GM19372 (cell line): ENCODE measurements around the gene USP17L13.
"Not testable (repeated sequence)": the region's sequence is repeated elsewhere in the genome, so short reads cannot be mapped to it uniquely, and the experiment has no call there.

Experiments used
- ATAC-seq: cut with Tn5 transposase; IDR thresholded peaks from one replicate; pipeline ENCODE4 v1.9.1; 2021; ENCODE audit warnings: mild to moderate bottlenecking, low read depth, moderate library complexity; ENCODE audit not compliant: unreplicated experiment

USP17L13 gene, protein sequence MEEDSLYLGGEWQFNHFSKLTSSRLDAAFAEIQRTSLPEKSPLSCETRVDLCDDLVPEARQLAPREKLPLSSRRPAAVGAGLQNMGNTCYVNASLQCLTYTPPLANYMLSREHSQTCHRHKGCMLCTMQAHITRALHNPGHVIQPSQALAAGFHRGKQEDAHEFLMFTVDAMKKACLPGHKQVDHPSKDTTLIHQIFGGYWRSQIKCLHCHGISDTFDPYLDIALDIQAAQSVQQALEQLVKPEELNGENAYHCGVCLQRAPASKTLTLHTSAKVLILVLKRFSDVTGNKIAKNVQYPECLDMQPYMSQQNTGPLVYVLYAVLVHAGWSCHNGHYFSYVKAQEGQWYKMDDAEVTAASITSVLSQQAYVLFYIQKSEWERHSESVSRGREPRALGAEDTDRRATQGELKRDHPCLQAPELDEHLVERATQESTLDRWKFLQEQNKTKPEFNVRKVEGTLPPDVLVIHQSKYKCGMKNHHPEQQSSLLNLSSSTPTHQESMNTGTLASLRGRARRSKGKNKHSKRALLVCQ

DNA sequence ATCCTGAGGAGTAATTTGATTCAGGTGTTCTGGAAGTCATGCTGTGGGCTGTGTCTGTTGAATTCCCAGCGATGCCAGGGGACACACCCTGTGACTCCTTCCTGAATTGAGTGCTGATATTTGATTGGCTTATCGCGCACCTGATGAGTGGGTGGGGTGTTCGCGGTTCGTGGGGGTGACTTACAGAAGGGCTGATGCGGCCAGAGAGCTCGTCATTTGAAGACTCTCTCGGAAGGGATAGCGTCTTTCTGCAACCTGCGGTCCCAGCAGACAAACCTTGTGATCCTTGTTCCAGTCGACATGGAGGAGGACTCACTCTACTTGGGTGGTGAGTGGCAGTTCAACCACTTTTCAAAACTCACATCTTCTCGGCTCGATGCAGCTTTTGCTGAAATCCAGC, at the start of gene USP17L13:
Gene USP17L13, plus strand, starts transcription at position 301 of the 400 bp plus-strand sequence. Its CDS starts 0 bp downstream, at position 301.
- ATAC-seq: not testable (repeated sequence)

DNA sequence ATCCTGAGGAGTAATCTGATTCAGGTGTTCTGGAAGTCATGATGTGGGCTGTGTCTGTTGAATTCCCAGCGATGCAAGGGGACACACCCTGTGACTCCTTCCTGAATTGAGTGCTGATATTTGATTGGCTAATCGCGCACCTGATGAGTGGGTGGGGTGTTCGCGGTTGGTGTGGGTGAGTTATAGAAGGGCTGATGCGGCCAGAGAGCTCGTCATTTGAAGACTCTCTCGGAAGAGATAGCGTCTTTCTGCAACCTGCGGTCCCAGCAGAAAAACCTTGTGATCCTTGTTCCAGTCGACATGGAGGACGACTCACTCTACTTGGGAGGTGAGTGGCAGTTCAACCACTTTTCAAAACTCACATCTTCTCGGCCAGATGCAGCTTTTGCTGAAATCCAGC, 14.3 kb upstream of the USP17L13 start, which contains the start of gene USP17L10:
Gene USP17L10, plus strand, starts transcription at position 301 of the 400 bp plus-strand sequence. Its CDS starts 0 bp downstream, at position 301.
- not testable (repeated sequence) for ATAC-seq

DNA sequence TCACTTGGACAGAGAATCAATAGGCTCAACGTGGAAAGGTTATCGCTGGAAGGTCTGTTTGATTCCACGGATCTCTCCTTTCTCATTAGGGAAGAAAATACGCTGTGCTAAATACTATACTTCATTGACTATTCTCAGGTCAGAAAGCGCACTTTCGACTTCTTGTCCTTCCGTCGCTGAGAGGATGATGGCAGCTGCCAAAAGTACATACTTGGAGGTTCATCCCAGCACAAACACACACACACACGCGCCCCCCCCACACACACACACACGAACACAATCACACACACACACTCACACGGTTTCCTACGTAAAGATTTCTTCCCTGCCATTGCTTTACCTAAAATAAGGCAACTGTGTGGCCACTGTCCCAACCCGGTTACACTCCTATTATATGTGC, 10.0 kb upstream of the USP17L13 start:
- ATAC-seq: not testable (repeated sequence)

DNA sequence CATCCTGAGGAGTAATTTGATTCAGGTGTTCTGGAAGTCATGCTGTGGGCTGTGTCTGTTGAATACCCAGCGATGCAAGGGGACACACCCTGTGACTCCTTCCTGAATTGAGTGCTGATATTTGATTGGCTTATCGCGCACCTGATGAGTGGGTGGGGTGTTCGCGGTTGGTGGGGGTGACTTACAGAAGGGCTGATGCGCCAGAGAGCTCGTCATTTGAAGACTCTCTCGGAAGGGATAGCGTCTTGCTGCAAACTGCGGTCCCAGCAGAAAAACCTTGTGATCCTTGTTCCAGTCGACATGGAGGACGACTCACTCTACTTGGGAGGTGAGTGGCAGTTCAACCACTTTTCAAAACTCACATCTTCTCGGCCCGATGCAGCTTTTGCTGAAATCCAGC, 9.6 kb upstream of the USP17L13 start, which contains the start of gene USP17L11:
Gene USP17L11, plus strand, starts transcription at position 301 of the 400 bp plus-strand sequence. Its CDS starts 0 bp downstream, at position 301.
- ATAC-seq: not testable (repeated sequence)

DNA sequence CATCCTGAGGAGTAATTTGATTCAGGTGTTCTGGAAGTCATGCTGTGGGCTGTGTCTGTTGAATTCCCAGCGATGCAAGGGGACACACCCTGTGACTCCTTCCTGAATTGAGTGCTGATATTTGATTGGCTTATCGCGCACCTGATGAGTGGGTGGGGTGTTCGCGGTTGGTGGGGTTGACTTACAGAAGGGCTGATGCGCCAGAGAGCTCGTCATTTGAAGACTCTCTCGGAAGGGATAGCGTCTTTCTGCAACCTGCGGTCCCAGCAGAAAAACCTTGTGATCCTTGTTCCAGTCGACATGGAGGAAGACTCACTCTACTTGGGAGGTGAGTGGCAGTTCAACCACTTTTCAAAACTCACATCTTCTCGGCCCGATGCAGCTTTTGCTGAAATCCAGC, 4.8 kb upstream of the USP17L13 start, which contains the start of gene USP17L12:
Gene USP17L12, plus strand, starts transcription at position 301 of the 400 bp plus-strand sequence. Its CDS starts 0 bp downstream, at position 301.
- not testable (repeated sequence) for ATAC-seq

DNA sequence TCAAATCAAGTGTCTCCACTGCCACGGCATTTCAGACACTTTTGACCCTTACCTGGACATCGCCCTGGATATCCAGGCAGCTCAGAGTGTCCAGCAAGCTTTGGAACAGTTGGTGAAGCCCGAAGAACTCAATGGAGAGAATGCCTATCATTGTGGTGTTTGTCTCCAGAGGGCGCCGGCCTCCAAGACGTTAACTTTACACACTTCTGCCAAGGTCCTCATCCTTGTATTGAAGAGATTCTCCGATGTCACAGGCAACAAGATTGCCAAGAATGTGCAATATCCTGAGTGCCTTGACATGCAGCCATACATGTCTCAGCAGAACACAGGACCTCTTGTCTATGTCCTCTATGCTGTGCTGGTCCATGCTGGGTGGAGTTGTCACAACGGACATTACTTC, 5.6 kb downstream of the USP17L13 start:
- not testable (repeated sequence) for ATAC-seq

DNA sequence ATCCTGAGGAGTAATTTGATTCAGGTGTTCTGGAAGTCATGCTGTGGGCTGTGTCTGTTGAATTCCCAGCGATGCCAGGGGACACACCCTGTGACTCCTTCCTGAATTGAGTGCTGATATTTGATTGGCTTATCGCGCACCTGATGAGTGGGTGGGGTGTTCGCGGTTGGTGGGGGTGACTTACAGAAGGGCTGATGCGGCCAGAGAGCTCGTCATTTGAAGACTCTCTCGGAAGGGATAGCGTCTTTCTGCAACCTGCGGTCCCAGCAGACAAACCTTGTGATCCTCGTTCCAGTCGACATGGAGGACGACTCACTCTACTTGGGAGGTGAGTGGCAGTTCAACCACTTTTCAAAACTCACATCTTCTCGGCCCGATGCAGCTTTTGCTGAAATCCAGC, 9.4 kb downstream of the USP17L13 start, which contains the start of gene USP17L15:
Gene USP17L15, plus strand, starts transcription at position 301 of the 400 bp plus-strand sequence. Its CDS starts 0 bp downstream, at position 301.
- not testable (repeated sequence) for ATAC-seq

DNA sequence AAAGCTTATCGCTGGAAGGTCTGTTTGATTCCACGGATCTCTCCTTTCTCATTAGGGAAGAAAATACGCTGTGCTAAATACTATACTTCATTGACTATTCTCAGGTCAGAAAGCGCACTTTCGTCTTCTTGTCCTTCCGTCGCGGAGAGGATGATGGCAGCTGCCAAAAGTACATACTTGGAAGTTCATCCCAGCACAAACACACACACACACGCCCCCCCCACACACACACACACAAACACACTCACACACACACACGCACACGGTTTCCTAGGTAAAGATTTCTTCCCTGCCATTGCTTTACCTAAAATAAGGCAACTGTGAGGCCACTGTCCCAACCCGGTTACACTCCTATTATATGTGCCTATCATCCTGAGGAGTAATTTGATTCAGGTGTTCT, 13.8 kb downstream of the USP17L13 start:
- not testable (repeated sequence) for ATAC-seq

DNA sequence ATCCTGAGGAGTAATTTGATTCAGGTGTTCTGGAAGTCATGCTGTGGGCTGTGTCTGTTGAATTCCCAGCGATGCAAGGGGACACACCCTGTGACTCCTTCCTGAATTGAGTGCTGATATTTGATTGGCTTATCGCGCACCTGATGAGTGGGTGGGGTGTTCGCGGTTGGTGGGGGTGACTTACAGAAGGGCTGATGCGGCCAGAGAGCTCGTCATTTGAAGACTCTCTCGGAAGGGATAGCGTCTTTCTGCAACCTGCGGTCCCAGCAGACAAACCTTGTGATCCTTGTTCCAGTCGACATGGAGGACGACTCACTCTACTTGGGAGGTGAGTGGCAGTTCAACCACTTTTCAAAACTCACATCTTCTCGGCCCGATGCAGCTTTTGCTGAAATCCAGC, 18.9 kb downstream of the USP17L13 start, which contains the start of gene USP17L17:
Gene USP17L17, plus strand, starts transcription at position 301 of the 400 bp plus-strand sequence. Its CDS starts 0 bp downstream, at position 301.
- ATAC-seq: not testable (repeated sequence)

DNA sequence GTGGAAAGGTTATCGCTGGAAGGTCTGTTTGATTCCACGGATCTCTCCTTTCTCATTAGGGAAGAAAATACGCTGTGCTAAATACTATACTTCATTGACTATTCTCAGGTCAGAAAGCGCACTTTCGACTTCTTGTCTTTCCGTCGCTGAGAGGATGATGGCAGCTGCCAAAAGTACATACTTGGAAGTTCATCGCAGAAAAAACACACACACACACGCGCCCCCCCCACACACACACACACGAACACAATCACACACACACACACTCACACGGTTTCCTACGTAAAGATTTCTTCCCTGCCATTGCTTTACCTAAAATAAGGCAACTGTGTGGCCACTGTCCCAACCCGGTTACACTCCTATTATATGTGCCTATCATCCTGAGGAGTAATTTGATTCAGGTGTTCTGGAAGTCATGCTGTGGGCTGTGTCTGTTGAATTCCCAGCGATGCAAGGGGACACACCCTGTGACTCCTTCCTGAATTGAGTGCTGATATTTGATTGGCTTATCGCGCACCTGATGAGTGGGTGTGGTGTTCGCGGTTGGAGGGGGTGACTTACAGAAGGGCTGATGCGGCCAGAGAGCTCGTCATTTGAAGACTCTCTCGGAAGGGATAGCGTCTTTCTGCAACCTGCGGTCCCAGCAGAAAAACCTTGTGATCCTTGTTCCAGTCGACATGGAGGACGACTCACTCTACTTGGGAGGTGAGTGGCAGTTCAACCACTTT, 23.4 kb downstream of the USP17L13 start, which contains the start of gene USP17L18:
Gene USP17L18, plus strand, starts transcription at position 678 of the 728 bp plus-strand sequence. Its CDS starts 0 bp downstream, at position 678.
- ATAC-seq: not testable (repeated sequence)

DNA sequence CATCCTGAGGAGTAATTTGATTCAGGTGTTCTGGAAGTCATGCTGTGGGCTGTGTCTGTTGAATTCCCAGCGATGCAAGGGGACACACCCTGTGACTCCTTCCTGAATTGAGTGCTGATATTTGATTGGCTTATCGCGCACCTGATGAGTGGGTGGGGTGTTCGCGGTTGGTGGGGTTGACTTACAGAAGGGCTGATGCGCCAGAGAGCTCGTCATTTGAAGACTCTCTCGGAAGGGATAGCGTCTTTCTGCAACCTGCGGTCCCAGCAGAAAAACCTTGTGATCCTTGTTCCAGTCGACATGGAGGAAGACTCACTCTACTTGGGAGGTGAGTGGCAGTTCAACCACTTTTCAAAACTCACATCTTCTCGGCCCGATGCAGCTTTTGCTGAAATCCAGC, 28.4 kb downstream of the USP17L13 start, which contains the start of gene USP17L19:
Gene USP17L19, plus strand, starts transcription at position 301 of the 400 bp plus-strand sequence. Its CDS starts 0 bp downstream, at position 301.
- ATAC-seq: not testable (repeated sequence)

DNA sequence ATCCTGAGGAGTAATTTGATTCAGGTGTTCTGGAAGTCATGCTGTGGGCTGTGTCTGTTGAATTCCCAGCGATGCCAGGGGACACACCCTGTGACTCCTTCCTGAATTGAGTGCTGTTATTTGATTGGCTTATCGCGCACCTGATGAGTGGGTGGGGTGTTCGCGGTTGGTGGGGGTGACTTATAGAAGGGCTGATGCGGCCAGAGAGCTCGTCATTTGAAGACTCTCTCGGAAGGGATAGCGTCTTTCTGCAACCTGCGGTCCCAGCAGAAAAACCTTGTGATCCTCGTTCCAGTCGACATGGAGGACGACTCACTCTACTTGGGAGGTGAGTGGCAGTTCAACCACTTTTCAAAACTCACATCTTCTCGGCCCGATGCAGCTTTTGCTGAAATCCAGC, 33.1 kb downstream of the USP17L13 start, which contains the start of gene USP17L20:
Gene USP17L20, plus strand, starts transcription at position 301 of the 400 bp plus-strand sequence. Its CDS starts 0 bp downstream, at position 301.
- ATAC-seq: not testable (repeated sequence)

DNA sequence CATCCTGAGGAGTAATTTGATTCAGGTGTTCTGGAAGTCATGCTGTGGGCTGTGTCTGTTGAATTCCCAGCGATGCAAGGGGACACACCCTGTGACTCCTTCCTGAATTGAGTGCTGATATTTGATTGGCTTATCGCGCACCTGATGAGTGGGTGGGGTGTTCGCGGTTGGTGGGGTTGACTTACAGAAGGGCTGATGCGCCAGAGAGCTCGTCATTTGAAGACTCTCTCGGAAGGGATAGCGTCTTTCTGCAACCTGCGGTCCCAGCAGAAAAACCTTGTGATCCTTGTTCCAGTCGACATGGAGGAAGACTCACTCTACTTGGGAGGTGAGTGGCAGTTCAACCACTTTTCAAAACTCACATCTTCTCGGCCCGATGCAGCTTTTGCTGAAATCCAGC, 37.9 kb downstream of the USP17L13 start, which contains the start of gene USP17L21:
Gene USP17L21, plus strand, starts transcription at position 301 of the 400 bp plus-strand sequence. Its CDS starts 0 bp downstream, at position 301.
- ATAC-seq: not testable (repeated sequence)

DNA sequence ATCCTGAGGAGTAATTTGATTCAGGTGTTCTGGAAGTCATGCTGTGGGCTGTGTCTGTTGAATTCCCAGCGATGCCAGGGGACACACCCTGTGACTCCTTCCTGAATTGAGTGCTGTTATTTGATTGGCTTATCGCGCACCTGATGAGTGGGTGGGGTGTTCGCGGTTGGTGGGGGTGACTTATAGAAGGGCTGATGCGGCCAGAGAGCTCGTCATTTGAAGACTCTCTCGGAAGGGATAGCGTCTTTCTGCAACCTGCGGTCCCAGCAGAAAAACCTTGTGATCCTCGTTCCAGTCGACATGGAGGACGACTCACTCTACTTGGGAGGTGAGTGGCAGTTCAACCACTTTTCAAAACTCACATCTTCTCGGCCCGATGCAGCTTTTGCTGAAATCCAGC, 42.6 kb downstream of the USP17L13 start, which contains the start of gene USP17L22:
Gene USP17L22, plus strand, starts transcription at position 301 of the 400 bp plus-strand sequence. Its CDS starts 0 bp downstream, at position 301.
- not testable (repeated sequence) for ATAC-seq

DNA sequence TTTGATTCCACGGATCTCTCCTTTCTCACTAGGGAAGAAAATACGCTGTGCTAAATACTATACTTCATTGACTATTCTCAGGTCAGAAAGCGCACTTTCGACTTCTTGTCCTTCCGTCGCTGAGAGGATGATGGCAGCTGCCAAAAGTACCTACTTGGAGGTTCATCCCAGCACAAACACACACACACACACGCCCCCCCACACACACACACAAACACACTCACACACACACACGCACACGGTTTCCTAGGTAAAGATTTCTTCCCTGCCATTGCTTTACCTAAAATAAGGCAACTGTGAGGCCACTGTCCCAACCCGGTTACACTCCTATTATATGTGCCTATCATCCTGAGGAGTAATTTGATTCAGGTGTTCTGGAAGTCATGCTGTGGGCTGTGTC, 47.0 kb downstream of the USP17L13 start:
- not testable (repeated sequence) for ATAC-seq
